Measurements from ENCODE around the gene NCOA7.
A peak's percentile ranks its signal among the peaks of the same experiment; 100 is the strongest.
"Not testable (repeated sequence)": the region's sequence is repeated elsewhere in the genome, so short reads cannot be mapped to it uniquely, and the experiment has no call there.

Gene NCOA7

GRCh38 chr6:125769147-125769783, 21.5 kb upstream of the NCOA7 start:
- no peak for TF ChIP-seq CTCF (conservative IDR thresholded peaks at IDR 0.05; ENCODE audit: low read depth, low read length)
- no peak for DNase-seq (ENCODE audit: low read depth)

GRCh38 chr6:125773387-125774341, 17.1 kb upstream of the NCOA7 start:
- no peak for DNase-seq (ENCODE audit: low read depth)
- TF ChIP-seq CTCF (conservative IDR thresholded peaks at IDR 0.05; ENCODE audit: low read depth, low read length): no peak
- H3K4me3 ChIP-seq (ENCODE audit: low read depth, low read length): no peak overlapping the region

More at GRCh38 chr6:125769147-125769783, 21.5 kb upstream of the NCOA7 start:
- H3K4me3 ChIP-seq (ENCODE audit: low read depth, low read length): no peak overlapping the region

- not testable (repeated sequence) for DNase-seq (ENCODE audit: low read depth); H3K4me3 ChIP-seq (ENCODE audit: low read depth, low read length)
These were observed 14.5 kb upstream of the NCOA7 start for GRCh38 chr6:125776107-125776826.

- TF ChIP-seq CTCF (conservative IDR thresholded peaks at IDR 0.05; ENCODE audit: low read depth, low read length): peak; percentile 27
- DNase-seq (ENCODE audit: low read depth): peak; percentile 95
- H3K4me3 ChIP-seq (ENCODE audit: low read depth, low read length): peak overlapping the region; percentile 72
These were observed 10.7 kb upstream of the NCOA7 start for GRCh38 chr6:125779924-125780539.

GRCh38 chr6:125780540-125781313, 10.0 kb upstream of the NCOA7 start:
- TF ChIP-seq CTCF (conservative IDR thresholded peaks at IDR 0.05; ENCODE audit: low read depth, low read length): peak; percentile 5
- DNase-seq (ENCODE audit: low read depth): peak; percentile 87
- H3K4me3 ChIP-seq (ENCODE audit: low read depth, low read length): peak overlapping the region; percentile 72

- peak; percentile 59 for DNase-seq (ENCODE audit: low read depth)
- peak overlapping the region; percentile 72 for H3K4me3 ChIP-seq (ENCODE audit: low read depth, low read length)
- no peak for TF ChIP-seq CTCF (conservative IDR thresholded peaks at IDR 0.05; ENCODE audit: low read depth, low read length)
These were observed 9.4 kb upstream of the NCOA7 start for GRCh38 chr6:125781314-125781868.
